PC-9 (cell line): Measurements from ENCODE around the gene ARHGAP6.

Experiments used
- EZH2 ChIP-seq: fragments of 200-600 bp; sonication (generic); IDR thresholded peaks from 2 replicates; pipeline ENCODE4 v1.8.0; 2017; ENCODE audit warnings: antibody characterized with exemption, low read depth
- TF ChIP-seq, protein P1 (sequence below): fragments of 200-600 bp; sonication (generic); conservative IDR thresholded peaks from 2 replicates; pipeline ENCODE4 v1.6.1; 2017; ENCODE audit warnings: mixed run types, antibody characterized with exemption, mild to moderate bottlenecking, moderate library complexity

DNA sequence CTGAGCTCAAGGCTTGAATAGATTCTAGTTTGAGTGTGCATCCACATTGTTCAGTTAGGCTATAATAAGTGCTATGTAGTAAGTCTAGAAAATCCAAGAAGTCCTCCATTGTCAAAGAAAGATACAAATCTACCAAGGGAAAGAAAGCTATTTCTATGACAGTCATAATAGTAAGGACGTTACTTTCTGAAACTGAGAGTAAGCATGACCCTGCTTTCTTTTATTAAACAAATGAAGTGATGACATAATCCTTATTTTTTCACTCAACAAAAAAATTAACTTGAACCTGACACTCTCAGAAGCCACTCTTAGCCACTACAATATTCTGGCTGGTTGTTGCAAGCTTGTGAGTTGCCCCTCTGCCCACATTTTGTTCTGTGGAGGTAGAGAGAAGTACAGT lies 406.3 kb downstream of the ARHGAP6 start:
- TF ChIP-seq, protein P1, sequence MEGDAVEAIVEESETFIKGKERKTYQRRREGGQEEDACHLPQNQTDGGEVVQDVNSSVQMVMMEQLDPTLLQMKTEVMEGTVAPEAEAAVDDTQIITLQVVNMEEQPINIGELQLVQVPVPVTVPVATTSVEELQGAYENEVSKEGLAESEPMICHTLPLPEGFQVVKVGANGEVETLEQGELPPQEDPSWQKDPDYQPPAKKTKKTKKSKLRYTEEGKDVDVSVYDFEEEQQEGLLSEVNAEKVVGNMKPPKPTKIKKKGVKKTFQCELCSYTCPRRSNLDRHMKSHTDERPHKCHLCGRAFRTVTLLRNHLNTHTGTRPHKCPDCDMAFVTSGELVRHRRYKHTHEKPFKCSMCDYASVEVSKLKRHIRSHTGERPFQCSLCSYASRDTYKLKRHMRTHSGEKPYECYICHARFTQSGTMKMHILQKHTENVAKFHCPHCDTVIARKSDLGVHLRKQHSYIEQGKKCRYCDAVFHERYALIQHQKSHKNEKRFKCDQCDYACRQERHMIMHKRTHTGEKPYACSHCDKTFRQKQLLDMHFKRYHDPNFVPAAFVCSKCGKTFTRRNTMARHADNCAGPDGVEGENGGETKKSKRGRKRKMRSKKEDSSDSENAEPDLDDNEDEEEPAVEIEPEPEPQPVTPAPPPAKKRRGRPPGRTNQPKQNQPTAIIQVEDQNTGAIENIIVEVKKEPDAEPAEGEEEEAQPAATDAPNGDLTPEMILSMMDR = no peak
- no peak for TF ChIP-seq EZH2
